Measurements from ENCODE around the gene HOXB1. TPM values are rescaled to one million over a fixed set of nuclear protein-coding genes. Genes with fewer than 3 reads are reported as not detected.
"Not testable (repeated sequence)": the region's sequence is repeated elsewhere in the genome, so short reads cannot be mapped to it uniquely, and the experiment has no call there.

The HOXB1 gene
- total RNA-seq, 2 experiments from 2014 or later: not detected

GRCh38 chr17:48543107-48543853 is 12.5 kb upstream of the HOXB1 start:
- Mint-ChIP-seq H3K4me1 (peaks cover 55% of the 10 kb centered on the region), H3K9me3 (no peaks in the 10 kb centered on the region), H3K36me3 (ENCODE audit: low read depth) (peaks cover 19% of the 10 kb centered on the region), H3K4me3 (peak overlapping the region; percentile 89), H3K27ac (peak overlapping the region; percentile 95), H3K27me3 (peaks cover 32% of the 10 kb centered on the region)
- CTCF ChIA-PET: interaction anchor here (1.0 to 4.6 kb wide), 5 partner anchors 32 to 191 kb away, joined by 3 to 24 read pairs (median 5); no protein-coding TSS in a partner anchor
- POLR2A ChIA-PET: interaction anchor here (0.6 to 2.4 kb wide), 8 partner anchors 12 to 135 kb away, joined by 3 to 15 read pairs (median 4); partner anchors contain the start of gene HOXB4
- peak; percentile 69 for DNase-seq

GRCh38 chr17:48542698-48543106 is 11.9 kb upstream of the HOXB1 start:
- Mint-ChIP-seq H3K27ac (peak overlapping the region; percentile 95), H3K9me3 (no peaks in the 10 kb centered on the region), H3K36me3 (ENCODE audit: low read depth) (peaks cover 19% of the 10 kb centered on the region), H3K27me3 (peaks cover 32% of the 10 kb centered on the region), H3K4me3 (peak overlapping the region; percentile 89), H3K4me1 (peaks cover 49% of the 10 kb centered on the region)
- no peak for DNase-seq
- CTCF ChIA-PET: interaction anchor here (1.0 to 4.6 kb wide), 4 partner anchors 31 to 191 kb away, joined by 3 to 24 read pairs (median 5); no protein-coding TSS in a partner anchor
- POLR2A ChIA-PET: interaction anchor here (1.2 to 2.4 kb wide), 4 partner anchors 31 to 114 kb away, joined by 5 to 15 read pairs (median 8); no protein-coding TSS in a partner anchor

GRCh38 chr17:48542114-48542656 is 11.4 kb upstream of the HOXB1 start:
- Mint-ChIP-seq H3K9me3 (no peaks in the 10 kb centered on the region), H3K36me3 (ENCODE audit: low read depth) (peaks cover 19% of the 10 kb centered on the region), H3K27me3 (peaks cover 37% of the 10 kb centered on the region), H3K4me3 (peak overlapping the region; percentile 89), H3K27ac (peak overlapping the region; percentile 92), H3K4me1 (peaks cover 44% of the 10 kb centered on the region)
- DNase-seq: peak; percentile 32
- CTCF ChIA-PET: interaction anchor here (1.0 to 4.6 kb wide), 5 partner anchors 31 to 190 kb away, joined by 3 to 24 read pairs (median 5); no protein-coding TSS in a partner anchor
- POLR2A ChIA-PET: interaction anchor here (0.5 to 1.8 kb wide), 10 partner anchors 19 to 178 kb away, joined by 3 to 6 read pairs (median 3); no protein-coding TSS in a partner anchor

- ChIA-PET CTCF (interaction anchor here (1.8 to 4.6 kb wide), 3 partner anchors 30 to 190 kb away, joined by 5 to 24 read pairs (median 7); no protein-coding TSS in a partner anchor), POLR2A (interaction anchor here (0.5 to 1.8 kb wide), 12 partner anchors 20 to 178 kb away, joined by 3 to 6 read pairs (median 4); no protein-coding TSS in a partner anchor)
- Mint-ChIP-seq H3K27me3 (peaks cover 38% of the 10 kb centered on the region), H3K4me1 (peaks cover 40% of the 10 kb centered on the region), H3K4me3 (peak overlapping the region; percentile 89), H3K27ac (peak overlapping the region; percentile 92), H3K36me3 (ENCODE audit: low read depth) (peaks cover 19% of the 10 kb centered on the region), H3K9me3 (no peaks in the 10 kb centered on the region)
- peak; percentile 47 for DNase-seq
Observed at GRCh38 chr17:48541577-48542113, 10.8 kb upstream of the HOXB1 start.

- Mint-ChIP-seq H3K27me3 (peaks cover 38% of the 10 kb centered on the region), H3K27ac (peak overlapping the region; percentile 92), H3K9me3 (no peaks in the 10 kb centered on the region), H3K4me3 (peak overlapping the region; percentile 89), H3K4me1 (peaks cover 35% of the 10 kb centered on the region), H3K36me3 (ENCODE audit: low read depth) (peaks cover 19% of the 10 kb centered on the region)
- POLR2A ChIA-PET: interaction anchor here (0.7 to 2.4 kb wide), 12 partner anchors 8 to 177 kb away, joined by 3 to 10 read pairs (median 4); no protein-coding TSS in a partner anchor
- no peak for DNase-seq
- CTCF ChIA-PET: interaction anchor here (1.5 to 4.6 kb wide), 3 partner anchors 30 to 48 kb away, joined by 4 to 24 read pairs (median 7); no protein-coding TSS in a partner anchor
Observed at GRCh38 chr17:48541036-48541576, 10.3 kb upstream of the HOXB1 start.

- H3K9me3 Mint-ChIP-seq: no peaks in the 10 kb centered on the region
Observed at GRCh38 chr17:48540213-48540612, 9.4 kb upstream of the HOXB1 start.

GRCh38 chr17:48539177-48539576 is 8.4 kb upstream of the HOXB1 start:
- POLR2A ChIA-PET: interaction anchor here (2.4 kb wide), 1 partner anchor 46 kb away, joined by 10 read pairs; no protein-coding TSS in a partner anchor
- peaks cover 19% of the 10 kb centered on the region for H3K36me3 Mint-ChIP-seq (ENCODE audit: low read depth)
- peaks cover 23% of the 10 kb centered on the region for H3K4me1 Mint-ChIP-seq
- no peak overlapping the region for H3K4me3 Mint-ChIP-seq
- H3K27ac Mint-ChIP-seq: no peak overlapping the region
- H3K9me3 Mint-ChIP-seq: no peaks in the 10 kb centered on the region
- CTCF ChIA-PET: interaction anchor here (0.7 to 4.6 kb wide), 4 partner anchors 46 to 408 kb away, joined by 3 to 24 read pairs (median 5); no protein-coding TSS in a partner anchor
- peaks cover 32% of the 10 kb centered on the region for H3K27me3 Mint-ChIP-seq
- DNase-seq: no peak

More at GRCh38 chr17:48540213-48540612, 9.4 kb upstream of the HOXB1 start:
- DNase-seq: no peak
- ChIA-PET POLR2A (interaction anchor here (1.0 to 2.4 kb wide), 4 partner anchors 9 to 48 kb away, joined by 3 to 10 read pairs (median 4); no protein-coding TSS in a partner anchor), CTCF (interaction anchor here (1.3 to 4.6 kb wide), 4 partner anchors 29 to 189 kb away, joined by 4 to 24 read pairs (median 7); no protein-coding TSS in a partner anchor)
- Mint-ChIP-seq H3K4me1 (peaks cover 27% of the 10 kb centered on the region), H3K27ac (no peak overlapping the region), H3K4me3 (no peak overlapping the region), H3K36me3 (ENCODE audit: low read depth) (peaks cover 19% of the 10 kb centered on the region), H3K27me3 (peaks cover 34% of the 10 kb centered on the region)

- H3K9me3 Mint-ChIP-seq: no peaks in the 10 kb centered on the region
- no peak for DNase-seq
- no peak overlapping the region for H3K27ac Mint-ChIP-seq
- CTCF ChIA-PET: interaction anchor here (0.6 kb wide), 1 partner anchor 26 kb away, joined by 3 read pairs; no protein-coding TSS in a partner anchor
- H3K27me3 Mint-ChIP-seq: peaks cover 25% of the 10 kb centered on the region
- POLR2A ChIA-PET: no interaction called here
- peaks cover 18% of the 10 kb centered on the region for H3K4me1 Mint-ChIP-seq
- H3K4me3 Mint-ChIP-seq: no peak overlapping the region
- H3K36me3 Mint-ChIP-seq (ENCODE audit: low read depth): peaks cover 9% of the 10 kb centered on the region
Observed at GRCh38 chr17:48537316-48537715, 6.5 kb upstream of the HOXB1 start.

GRCh38 chr17:48535793-48536559 is 5.2 kb upstream of the HOXB1 start:
- not testable (repeated sequence) for H3K4me3 Mint-ChIP-seq; H3K4me1 Mint-ChIP-seq; H3K27ac Mint-ChIP-seq; DNase-seq; H3K36me3 Mint-ChIP-seq (ENCODE audit: low read depth); H3K9me3 Mint-ChIP-seq
- ChIA-PET CTCF (interaction anchor here (0.7 to 0.9 kb wide), 4 partner anchors 12 to 189 kb away, joined by 3 to 4 read pairs (median 4); no protein-coding TSS in a partner anchor), POLR2A (interaction anchor here (0.6 kb wide), 1 partner anchor 73 kb away, joined by 4 read pairs; no protein-coding TSS in a partner anchor)
- H3K27me3 Mint-ChIP-seq: peaks cover 24% of the 10 kb centered on the region

- no peak for DNase-seq
- Mint-ChIP-seq H3K4me1 (no peaks in the 10 kb centered on the region), H3K9me3 (no peaks in the 10 kb centered on the region), H3K27me3 (peaks cover 20% of the 10 kb centered on the region), H3K4me3 (no peak overlapping the region), H3K36me3 (ENCODE audit: low read depth) (no peaks in the 10 kb centered on the region), H3K27ac (no peak overlapping the region)
- ChIA-PET POLR2A (interaction anchor here (1.1 to 1.3 kb wide), 2 partner anchors 16 to 27 kb away, joined by 3 read pairs; no protein-coding TSS in a partner anchor), CTCF (interaction anchor here (0.5 to 1.3 kb wide), 2 partner anchors 40 to 181 kb away, joined by 3 to 4 read pairs; no protein-coding TSS in a partner anchor)
Observed at GRCh38 chr17:48532261-48532660, 1.4 kb upstream of the HOXB1 start.

GRCh38 chr17:48530208-48530886 is 464 bp downstream of the HOXB1 start:
- Mint-ChIP-seq H3K4me3 (no peak overlapping the region), H3K9me3 (no peaks in the 10 kb centered on the region), H3K4me1 (no peaks in the 10 kb centered on the region), H3K36me3 (ENCODE audit: low read depth) (no peaks in the 10 kb centered on the region), H3K27ac (no peak overlapping the region), H3K27me3 (peaks cover 32% of the 10 kb centered on the region)
- POLR2A ChIA-PET: interaction anchor here (0.6 kb wide), 1 partner anchor 16 kb away, joined by 3 read pairs; no protein-coding TSS in a partner anchor
- DNase-seq: no peak
- CTCF ChIA-PET: no interaction called here
